Loucy (cell line): ENCODE results near the gene AJAP1.

Experiments
- H2AFZ ChIP-seq: fragments of 200-600 bp; sonication (generic); 2 replicates; pipeline ENCODE4 v1.6.0; 2016; ENCODE audit warnings: antibody characterized with exemption, mild to moderate bottlenecking, low read length, moderate library complexity
- H3F3A ChIP-seq: fragments of 200-600 bp; 2 replicates; pipeline ENCODE4 v1.6.0; 2016; ENCODE audit warnings: antibody characterized with exemption, low read depth, mild to moderate bottlenecking
- H3K27me3 ChIP-seq: fragments of 200-600 bp; sonication (generic); 2 replicates; pipeline ENCODE4 v1.6.1; 2014; ENCODE audit warnings: low read length, mild to moderate bottlenecking; ENCODE audit not compliant: insufficient read depth, poor library complexity, severe bottlenecking
- H3K36me3 ChIP-seq: fragments of 200-600 bp; sonication (generic); 2 replicates; pipeline ENCODE4 v1.6.1; 2016; ENCODE audit warnings: low read length; ENCODE audit not compliant: insufficient read depth
- H3K4me1 ChIP-seq: fragments of 200-600 bp; sonication (generic); 2 replicates; pipeline ENCODE4 v1.5.1; 2014; ENCODE audit warnings: low read length, mild to moderate bottlenecking; ENCODE audit not compliant: insufficient read depth, poor library complexity, severe bottlenecking
- H3K4me2 ChIP-seq: fragments of 200-600 bp; sonication (generic); 2 replicates; pipeline ENCODE4 v1.6.0; 2014; ENCODE audit warnings: antibody characterized with exemption, low read length, low read depth, mild to moderate bottlenecking; ENCODE audit not compliant: poor library complexity, severe bottlenecking
- H3K4me3 ChIP-seq: fragments of 200-600 bp; sonication (generic); 2 replicates; pipeline ENCODE4 v1.5.1; 2014; ENCODE audit warnings: low read length, mild to moderate bottlenecking, mixed read lengths; ENCODE audit not compliant: poor library complexity, severe bottlenecking
- H3K79me2 ChIP-seq: fragments of 200-600 bp; sonication (generic); 2 replicates; pipeline ENCODE4 v1.6.1; 2014; ENCODE audit warnings: low read length; ENCODE audit not compliant: insufficient read depth
- H3K9ac ChIP-seq: fragments of 200-600 bp; sonication (generic); 2 replicates; pipeline ENCODE4 v1.6.0; 2014; ENCODE audit warnings: mild to moderate bottlenecking, low read depth, low read length, moderate library complexity; ENCODE audit not compliant: poor library complexity, severe bottlenecking
- H3K9me2 ChIP-seq: fragments of 200-600 bp; sonication (generic); replicated peaks from 2 replicates; pipeline ENCODE4 v1.6.1; 2016; ENCODE audit warnings: low read depth, low read length, mixed read lengths
- H3K9me3 ChIP-seq: fragments of 200-600 bp; sonication (generic); 2 replicates; pipeline ENCODE4 v1.6.1; 2014; ENCODE audit warnings: mild to moderate bottlenecking, antibody characterized with exemption, low read length, low read depth; ENCODE audit not compliant: insufficient read depth
- H4K20me1 ChIP-seq: fragments of 200-600 bp; sonication (generic); 2 replicates; pipeline ENCODE4 v1.6.0; 2014; ENCODE audit warnings: antibody characterized with exemption, low read length, mild to moderate bottlenecking; ENCODE audit not compliant: insufficient read depth, poor library complexity, severe bottlenecking
- CTCF ChIP-seq: fragments of 200-600 bp; sonication (generic); conservative IDR thresholded peaks from 2 replicates; pipeline ENCODE4 v1.5.1; 2014; ENCODE audit warnings: mild to moderate bottlenecking, antibody characterized with exemption, low read length
- EZH2phosphoT487 ChIP-seq: fragments of 200-600 bp; IDR thresholded peaks from 2 replicates; pipeline ENCODE4 v1.6.1; 2018; ENCODE audit warnings: antibody characterized with exemption, mild to moderate bottlenecking, moderate library complexity, borderline replicate concordance

AJAP1 gene

GRCh38 chr1:4676253-4676652, 21.8 kb downstream of the AJAP1 start:
- Histone ChIP-seq H3K4me1 (no peaks in the 10 kb centered on the region), H3K27me3 (no peaks in the 10 kb centered on the region), H3K4me3 (no peak overlapping the region), H3K79me2 (no peaks in the 10 kb centered on the region), H2AFZ (no peak overlapping the region), H3K4me2 (no peak overlapping the region), H3K9me2 (no peaks in the 10 kb centered on the region), H3K9me3 (peaks cover 6% of the 10 kb centered on the region; the same call in 1 of the 2 replicates), H3K9ac (no peak overlapping the region), H4K20me1 (no peaks in the 10 kb centered on the region), H3K36me3 (no peaks in the 10 kb centered on the region), H3F3A (no peaks in the 10 kb centered on the region)
- no peak for TF ChIP-seq EZH2phosphoT487
- no peak for TF ChIP-seq CTCF

DNA sequence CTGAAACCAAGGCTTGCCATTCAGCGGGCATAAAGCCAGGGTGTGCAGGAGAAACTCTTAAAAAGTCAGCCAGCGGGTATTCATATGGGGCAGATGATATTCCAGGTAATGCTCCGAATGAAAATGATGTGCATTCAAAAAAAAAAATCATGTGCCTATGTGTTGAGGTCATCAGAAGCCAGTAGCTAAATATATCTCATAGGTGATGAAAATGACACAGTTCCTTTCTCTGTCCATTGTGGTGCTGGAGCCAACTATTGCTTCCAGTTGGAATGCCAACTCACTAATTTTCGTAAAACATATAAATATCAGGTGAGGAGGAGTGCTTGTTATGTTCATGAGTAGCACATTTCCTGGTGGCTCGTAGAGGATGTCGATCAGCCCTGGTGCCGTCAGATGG, 23.2 kb downstream of the AJAP1 start:
- H3K4me1 ChIP-seq, result no peaks in the 10 kb centered on the region
- no peak overlapping the region for H3K4me3 ChIP-seq
- no peak overlapping the region for H3K4me2 ChIP-seq
- no peak overlapping the region for H2AFZ ChIP-seq
- TF ChIP-seq EZH2phosphoT487 (no peak), CTCF (no peak)
- no peaks in the 10 kb centered on the region for H3K36me3 ChIP-seq
- H3K9ac ChIP-seq, result no peak overlapping the region
- no peaks in the 10 kb centered on the region for H3K79me2 ChIP-seq
- no peaks in the 10 kb centered on the region for H3F3A ChIP-seq
- H4K20me1 ChIP-seq, result no peaks in the 10 kb centered on the region
- peaks cover 6% of the 10 kb centered on the region; the same call in 1 of the 2 replicates for H3K9me3 ChIP-seq
- H3K27me3 ChIP-seq, result no peaks in the 10 kb centered on the region
- H3K9me2 ChIP-seq, result no peaks in the 10 kb centered on the region

GRCh38 chr1:4678066-4678717, 23.8 kb downstream of the AJAP1 start:
- no peaks in the 10 kb centered on the region for H3F3A ChIP-seq
- H3K79me2 ChIP-seq, result no peaks in the 10 kb centered on the region
- TF ChIP-seq EZH2phosphoT487 (no peak), CTCF (no peak)
- H3K4me3 ChIP-seq, result no peak overlapping the region
- H3K9me3 ChIP-seq, result peaks cover 6% of the 10 kb centered on the region; the same call in 1 of the 2 replicates
- H3K4me2 ChIP-seq, result no peak overlapping the region
- H3K4me1 ChIP-seq, result no peaks in the 10 kb centered on the region
- no peaks in the 10 kb centered on the region for H3K9me2 ChIP-seq
- H3K9ac ChIP-seq, result no peak overlapping the region
- no peaks in the 10 kb centered on the region for H3K27me3 ChIP-seq
- H4K20me1 ChIP-seq, result no peaks in the 10 kb centered on the region
- no peaks in the 10 kb centered on the region for H3K36me3 ChIP-seq
- no peak overlapping the region for H2AFZ ChIP-seq
